DND-41 (cell line): ENCODE results near the gene PRPF40B.
A peak's percentile ranks its signal among the peaks of the same experiment; 100 is the strongest.

ENCODE experiments used
- CTCF ChIP-seq: IDR thresholded peaks from 2 replicates; pipeline ENCODE4 v1.5.1; 2012; ENCODE audit warnings: borderline replicate concordance, low read length, moderate library complexity, mild to moderate bottlenecking; ENCODE audit not compliant: poor library complexity, severe bottlenecking; ENCODE audit errors: extremely low read depth
- EZH2 ChIP-seq: IDR thresholded peaks from 3 replicates; pipeline ENCODE4 v1.6.1; 2012; ENCODE audit warnings: borderline replicate concordance, low read depth, mild to moderate bottlenecking, moderate library complexity, low read length, inconsistent platforms; ENCODE audit not compliant: severe bottlenecking

- TF ChIP-seq CTCF (peak; percentile 20), EZH2 (no peak)
These were observed 8.1 kb downstream of the PRPF40B start for GRCh38 chr12:49631336-49631907.
